Nephron progenitor cell (in vitro differentiated cells): ENCODE results near the gene NRIP2.

Source experiments
- DNase-seq: peaks from one replicate; pipeline ENCODE4 v3.0.0; 2021
- H3K27ac Mint-ChIP-seq: 2 replicates; pipeline ENCODE4 v1.8.0; 2021; ENCODE audit warnings: mild to moderate bottlenecking, moderate library complexity, mixed read lengths
- H3K27me3 Mint-ChIP-seq: 2 replicates; pipeline ENCODE4 v1.8.0; 2021; ENCODE audit warnings: mild to moderate bottlenecking, low read depth, mixed read lengths; ENCODE audit not compliant: poor library complexity
- H3K36me3 Mint-ChIP-seq: 2 replicates; pipeline ENCODE4 v1.8.0; 2021; ENCODE audit warnings: low read depth, mixed read lengths
- H3K4me1 Mint-ChIP-seq: 2 replicates; pipeline ENCODE4 v1.8.0; 2021; ENCODE audit warnings: mixed read lengths
- H3K4me3 Mint-ChIP-seq: 2 replicates; pipeline ENCODE4 v1.8.0; 2021; ENCODE audit warnings: mild to moderate bottlenecking, moderate library complexity, mixed read lengths
- H3K9me3 Mint-ChIP-seq: 2 replicates; pipeline ENCODE4 v1.8.0; 2021; ENCODE audit warnings: mild to moderate bottlenecking, moderate library complexity, mixed read lengths
- TF ChIP-seq, protein P1 (sequence below): fragments of 200-600 bp; sonication (generic); IDR thresholded peaks from 2 replicates; pipeline ENCODE4 v1.5.0; 2021; ENCODE audit warnings: antibody characterized with exemption

NRIP2 gene

DNA sequence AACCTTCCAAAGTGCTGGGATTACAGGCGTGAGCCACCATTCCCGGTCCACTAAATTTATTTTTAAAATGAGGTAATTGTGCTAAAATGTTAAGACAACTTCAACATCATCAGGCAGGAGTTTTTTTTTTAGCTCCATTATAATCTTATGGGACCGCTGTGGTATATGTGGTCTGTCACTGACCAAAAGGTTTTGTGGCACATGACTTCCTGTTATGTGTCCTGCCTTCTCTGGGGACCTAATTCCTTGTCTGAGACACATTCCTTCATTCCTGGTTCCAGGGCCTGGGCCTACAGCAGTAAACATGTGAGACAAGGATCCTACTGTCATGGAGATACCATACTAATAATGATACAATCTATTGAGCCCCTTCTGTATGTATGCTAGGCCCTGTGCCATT lies 17.1 kb upstream of the NRIP2 start:
- H3K27ac Mint-ChIP-seq: no peak overlapping the region
- TF ChIP-seq, protein P1, sequence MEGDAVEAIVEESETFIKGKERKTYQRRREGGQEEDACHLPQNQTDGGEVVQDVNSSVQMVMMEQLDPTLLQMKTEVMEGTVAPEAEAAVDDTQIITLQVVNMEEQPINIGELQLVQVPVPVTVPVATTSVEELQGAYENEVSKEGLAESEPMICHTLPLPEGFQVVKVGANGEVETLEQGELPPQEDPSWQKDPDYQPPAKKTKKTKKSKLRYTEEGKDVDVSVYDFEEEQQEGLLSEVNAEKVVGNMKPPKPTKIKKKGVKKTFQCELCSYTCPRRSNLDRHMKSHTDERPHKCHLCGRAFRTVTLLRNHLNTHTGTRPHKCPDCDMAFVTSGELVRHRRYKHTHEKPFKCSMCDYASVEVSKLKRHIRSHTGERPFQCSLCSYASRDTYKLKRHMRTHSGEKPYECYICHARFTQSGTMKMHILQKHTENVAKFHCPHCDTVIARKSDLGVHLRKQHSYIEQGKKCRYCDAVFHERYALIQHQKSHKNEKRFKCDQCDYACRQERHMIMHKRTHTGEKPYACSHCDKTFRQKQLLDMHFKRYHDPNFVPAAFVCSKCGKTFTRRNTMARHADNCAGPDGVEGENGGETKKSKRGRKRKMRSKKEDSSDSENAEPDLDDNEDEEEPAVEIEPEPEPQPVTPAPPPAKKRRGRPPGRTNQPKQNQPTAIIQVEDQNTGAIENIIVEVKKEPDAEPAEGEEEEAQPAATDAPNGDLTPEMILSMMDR: no peak
- DNase-seq: no peak
- H3K27me3 Mint-ChIP-seq: peaks cover 19% of the 10 kb centered on the region
- peaks cover 56% of the 10 kb centered on the region for H3K4me1 Mint-ChIP-seq
- H3K36me3 Mint-ChIP-seq: peaks cover 5% of the 10 kb centered on the region
- no peaks in the 10 kb centered on the region for H3K9me3 Mint-ChIP-seq
- no peak overlapping the region for H3K4me3 Mint-ChIP-seq

DNA sequence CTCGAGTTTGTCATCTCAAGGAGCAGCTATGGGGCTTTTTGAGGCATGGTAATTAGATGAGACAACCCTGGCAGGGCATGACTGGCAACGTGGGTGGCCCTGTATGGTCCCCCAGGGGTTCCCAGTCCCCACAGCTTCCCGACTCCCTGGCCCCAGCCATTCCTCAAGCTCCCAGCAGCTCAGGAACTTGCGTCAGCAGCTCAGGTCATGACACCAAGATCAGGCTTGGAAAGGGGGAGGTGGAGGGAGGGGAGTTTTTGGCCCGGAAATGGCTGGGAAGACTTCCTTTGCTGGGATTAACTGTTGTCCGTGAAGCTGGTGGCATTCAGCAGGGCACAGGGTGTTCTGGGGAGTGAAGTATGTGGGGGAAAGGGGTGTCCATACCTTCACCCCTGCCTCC lies 10.4 kb upstream of the NRIP2 start:
- H3K27ac Mint-ChIP-seq: no peak overlapping the region
- TF ChIP-seq, protein P1: no peak
- peak; percentile 51 for DNase-seq
- peaks cover 14% of the 10 kb centered on the region for H3K36me3 Mint-ChIP-seq
- no peak overlapping the region for H3K4me3 Mint-ChIP-seq
- no peaks in the 10 kb centered on the region for H3K9me3 Mint-ChIP-seq
- H3K27me3 Mint-ChIP-seq: peaks cover 11% of the 10 kb centered on the region
- peaks cover 54% of the 10 kb centered on the region for H3K4me1 Mint-ChIP-seq

DNA sequence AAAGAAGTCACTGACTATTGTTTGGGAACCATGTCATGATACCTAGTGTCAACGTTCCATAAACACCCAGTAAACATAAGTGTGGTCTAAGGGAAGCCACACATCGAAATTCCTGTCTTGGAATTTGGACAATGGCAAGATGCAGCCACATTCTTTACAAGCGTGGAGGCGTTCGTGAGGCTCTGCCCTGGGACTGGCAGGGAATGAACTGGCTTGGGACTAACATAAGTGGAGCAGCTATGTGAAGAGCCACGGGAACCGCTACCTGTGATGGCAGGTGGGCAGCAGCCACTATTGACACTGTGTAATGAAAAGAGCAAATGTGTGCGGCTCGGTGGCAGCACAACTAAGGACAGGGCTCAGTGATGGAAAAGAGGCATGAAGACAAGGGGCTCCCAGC lies 10.0 kb upstream of the NRIP2 start:
- Mint-ChIP-seq H3K27ac (peak overlapping the region; percentile 36), H3K27me3 (peaks cover 14% of the 10 kb centered on the region), H3K4me1 (peaks cover 50% of the 10 kb centered on the region), H3K4me3 (peak overlapping the region; percentile 9), H3K36me3 (peaks cover 17% of the 10 kb centered on the region), H3K9me3 (no peaks in the 10 kb centered on the region)
- TF ChIP-seq, protein P1: no peak
- DNase-seq: no peak

DNA sequence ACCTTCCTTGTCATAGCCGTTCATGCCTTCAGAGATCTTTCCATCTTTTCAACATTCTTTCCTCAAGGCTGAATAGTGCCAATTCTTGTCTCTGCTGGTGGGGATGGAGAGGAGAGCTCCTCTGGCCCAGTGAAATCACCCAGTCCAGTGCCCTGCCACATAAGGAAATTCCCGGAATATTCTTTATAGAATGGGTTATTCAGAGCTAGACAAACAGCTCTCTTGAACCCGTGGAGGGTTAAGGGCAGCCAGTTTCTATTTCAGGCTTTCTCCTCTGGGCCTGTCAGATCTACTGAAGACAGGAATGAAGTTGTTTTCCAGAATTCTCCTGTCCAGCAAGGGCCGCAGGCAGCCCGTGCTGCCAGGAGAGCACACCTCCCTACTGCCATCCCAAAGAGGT lies 8.1 kb upstream of the NRIP2 start:
- Mint-ChIP-seq H3K27ac (no peak overlapping the region), H3K4me1 (peaks cover 45% of the 10 kb centered on the region), H3K9me3 (no peaks in the 10 kb centered on the region), H3K4me3 (no peak overlapping the region), H3K27me3 (peaks cover 11% of the 10 kb centered on the region), H3K36me3 (peaks cover 25% of the 10 kb centered on the region)
- DNase-seq: no peak
- TF ChIP-seq, protein P1: no peak

DNA sequence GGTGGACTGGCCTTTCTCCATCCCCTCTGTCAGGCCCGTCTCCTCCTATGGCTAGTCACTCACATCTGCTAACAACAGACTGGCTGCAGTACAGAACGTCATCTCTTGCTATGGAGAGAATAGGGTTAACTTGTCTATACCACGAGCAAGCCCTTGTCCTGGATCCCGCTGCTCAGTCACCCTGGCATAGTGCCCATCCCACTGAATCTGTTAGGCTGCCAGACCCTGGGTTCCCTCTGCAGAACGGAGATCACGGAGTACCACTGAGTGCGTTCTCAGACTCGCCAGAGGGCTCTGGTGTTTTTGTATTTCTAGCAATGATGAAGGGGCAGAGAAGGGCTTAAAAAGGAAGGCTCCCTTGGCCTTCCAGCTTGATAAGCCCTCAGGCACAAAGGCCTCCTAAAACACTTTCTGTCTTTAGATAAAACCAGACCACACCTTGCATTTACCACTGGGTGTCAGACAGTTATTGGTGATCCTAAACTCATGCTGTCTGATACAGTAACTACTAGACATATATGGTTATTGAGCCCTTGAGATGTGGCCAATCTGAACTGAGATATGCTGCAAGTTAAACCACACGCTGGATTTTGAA lies 6.3 kb upstream of the NRIP2 start:
- Mint-ChIP-seq H3K4me3 (no peak overlapping the region), H3K4me1 (peaks cover 29% of the 10 kb centered on the region), H3K27me3 (peaks cover 14% of the 10 kb centered on the region), H3K36me3 (peaks cover 26% of the 10 kb centered on the region), H3K27ac (no peak overlapping the region), H3K9me3 (no peaks in the 10 kb centered on the region)
- TF ChIP-seq, protein P1: no peak
- DNase-seq: no peak

DNA sequence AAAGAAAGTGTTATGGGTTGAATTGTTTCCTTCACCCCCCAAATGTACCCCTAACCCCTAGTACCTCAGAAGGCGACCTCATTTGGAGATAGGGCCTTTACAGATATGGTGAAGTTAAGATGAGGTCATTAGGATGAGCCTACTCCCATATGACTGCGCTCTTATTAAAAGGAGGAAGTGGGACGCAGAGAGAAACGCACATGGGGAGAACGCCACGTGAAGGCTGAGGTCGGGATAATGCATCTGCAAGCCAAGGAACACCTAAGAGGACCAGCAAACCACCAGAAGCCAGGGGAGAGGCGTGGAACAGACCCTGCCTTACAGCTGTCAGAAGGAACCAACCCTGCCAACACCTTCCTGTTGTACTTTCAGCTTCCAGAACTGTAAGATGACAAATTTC lies 1.7 kb upstream of the NRIP2 start:
- no peak overlapping the region for H3K27ac Mint-ChIP-seq
- DNase-seq: no peak
- peaks cover 6% of the 10 kb centered on the region for H3K27me3 Mint-ChIP-seq
- H3K4me1 Mint-ChIP-seq: peaks cover 52% of the 10 kb centered on the region
- no peak overlapping the region for H3K4me3 Mint-ChIP-seq
- peaks cover 27% of the 10 kb centered on the region for H3K36me3 Mint-ChIP-seq
- no peaks in the 10 kb centered on the region for H3K9me3 Mint-ChIP-seq
- TF ChIP-seq, protein P1: no peak
